AG09319 (cell line): ENCODE data around the gene MXRA7.
"Not testable (repeated sequence)": the region's sequence is repeated elsewhere in the genome, so short reads cannot be mapped to it uniquely, and the experiment has no call there.

Experiments
- DNase-seq: peaks from one replicate; pipeline ENCODE4 v3.0.0-alpha.2; 2010; ENCODE audit warnings: low read depth; ENCODE audit errors: extremely low read depth
- TF ChIP-seq, protein P1 (sequence below): IDR thresholded peaks from 2 replicates; pipeline ENCODE4 v1.5.1; 2011; ENCODE audit warnings: low read depth, mild to moderate bottlenecking, inconsistent platforms, low read length, moderate library complexity

Gene MXRA7

DNA sequence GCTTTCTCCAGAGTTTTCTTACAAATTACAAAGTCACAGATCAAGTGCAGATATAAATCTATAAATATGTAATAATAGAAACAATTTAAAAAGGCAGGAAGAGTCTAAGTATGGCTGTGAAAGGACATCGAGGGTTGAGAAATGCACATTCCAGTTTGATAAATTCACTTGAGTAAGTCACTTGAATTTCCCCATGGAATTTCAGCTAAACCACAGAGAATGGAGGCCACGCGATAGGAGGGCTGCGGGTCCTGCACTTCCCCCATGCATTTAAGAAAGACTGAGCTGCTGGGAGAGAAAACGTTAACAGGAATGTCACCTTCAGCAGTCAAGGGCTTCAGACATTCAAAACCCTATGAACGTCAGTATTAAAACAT lies 6.1 kb upstream of the MXRA7 start:
- TF ChIP-seq, protein P1, sequence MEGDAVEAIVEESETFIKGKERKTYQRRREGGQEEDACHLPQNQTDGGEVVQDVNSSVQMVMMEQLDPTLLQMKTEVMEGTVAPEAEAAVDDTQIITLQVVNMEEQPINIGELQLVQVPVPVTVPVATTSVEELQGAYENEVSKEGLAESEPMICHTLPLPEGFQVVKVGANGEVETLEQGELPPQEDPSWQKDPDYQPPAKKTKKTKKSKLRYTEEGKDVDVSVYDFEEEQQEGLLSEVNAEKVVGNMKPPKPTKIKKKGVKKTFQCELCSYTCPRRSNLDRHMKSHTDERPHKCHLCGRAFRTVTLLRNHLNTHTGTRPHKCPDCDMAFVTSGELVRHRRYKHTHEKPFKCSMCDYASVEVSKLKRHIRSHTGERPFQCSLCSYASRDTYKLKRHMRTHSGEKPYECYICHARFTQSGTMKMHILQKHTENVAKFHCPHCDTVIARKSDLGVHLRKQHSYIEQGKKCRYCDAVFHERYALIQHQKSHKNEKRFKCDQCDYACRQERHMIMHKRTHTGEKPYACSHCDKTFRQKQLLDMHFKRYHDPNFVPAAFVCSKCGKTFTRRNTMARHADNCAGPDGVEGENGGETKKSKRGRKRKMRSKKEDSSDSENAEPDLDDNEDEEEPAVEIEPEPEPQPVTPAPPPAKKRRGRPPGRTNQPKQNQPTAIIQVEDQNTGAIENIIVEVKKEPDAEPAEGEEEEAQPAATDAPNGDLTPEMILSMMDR: no peak
- DNase-seq: peak; percentile 73

DNA sequence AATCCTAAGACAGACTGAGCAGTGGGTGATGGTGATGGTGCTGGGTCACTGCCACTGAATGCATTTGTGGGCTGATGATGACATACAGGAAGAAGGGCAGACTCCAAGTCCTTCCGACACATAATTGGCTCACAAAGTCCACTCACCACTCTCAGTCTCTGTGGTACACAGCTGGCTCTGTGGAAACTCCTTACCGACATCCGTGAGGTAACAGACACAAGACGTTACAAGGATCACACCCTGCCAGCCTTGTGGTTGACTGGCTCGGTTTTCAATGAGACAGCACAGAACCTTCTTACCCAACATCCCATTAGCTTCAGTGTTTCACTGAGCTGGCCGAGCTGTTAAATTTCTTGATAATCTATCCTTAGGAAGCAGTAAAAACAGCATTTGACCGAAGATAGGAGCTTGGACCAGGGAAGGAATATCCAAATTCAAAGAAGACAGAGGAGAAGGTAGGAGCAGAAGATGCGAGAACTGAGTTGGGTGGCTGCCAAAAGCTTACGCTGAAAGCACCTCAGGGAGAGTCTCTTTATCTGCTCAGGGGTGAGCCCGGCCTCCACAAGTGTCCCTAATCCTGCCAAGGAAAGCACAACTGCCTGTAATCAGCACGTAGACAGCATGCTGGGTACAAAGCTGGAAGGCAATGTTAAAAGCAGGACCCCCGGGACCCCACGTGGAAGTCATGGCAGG lies 5.5 kb upstream of the MXRA7 start:
- DNase-seq: peak; percentile 91
- TF ChIP-seq, protein P1: no peak

DNA sequence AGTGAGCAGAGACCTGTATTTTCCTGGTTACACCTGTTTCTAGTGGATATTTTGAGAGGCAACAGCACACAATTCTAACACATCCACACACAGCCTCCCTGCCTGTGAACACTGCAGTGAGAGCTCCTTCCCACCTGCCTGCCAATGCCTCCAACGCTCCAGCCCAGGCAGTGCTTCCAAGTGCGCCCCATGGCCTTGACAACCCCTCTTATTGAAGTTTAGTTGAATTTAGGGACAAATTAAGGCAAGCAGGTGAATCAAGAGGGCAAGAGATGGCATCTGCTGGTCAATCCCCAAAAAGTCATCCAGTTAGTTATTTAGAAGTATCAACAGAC lies 4.7 kb upstream of the MXRA7 start:
- no peak for DNase-seq
- TF ChIP-seq, protein P1: no peak

DNA sequence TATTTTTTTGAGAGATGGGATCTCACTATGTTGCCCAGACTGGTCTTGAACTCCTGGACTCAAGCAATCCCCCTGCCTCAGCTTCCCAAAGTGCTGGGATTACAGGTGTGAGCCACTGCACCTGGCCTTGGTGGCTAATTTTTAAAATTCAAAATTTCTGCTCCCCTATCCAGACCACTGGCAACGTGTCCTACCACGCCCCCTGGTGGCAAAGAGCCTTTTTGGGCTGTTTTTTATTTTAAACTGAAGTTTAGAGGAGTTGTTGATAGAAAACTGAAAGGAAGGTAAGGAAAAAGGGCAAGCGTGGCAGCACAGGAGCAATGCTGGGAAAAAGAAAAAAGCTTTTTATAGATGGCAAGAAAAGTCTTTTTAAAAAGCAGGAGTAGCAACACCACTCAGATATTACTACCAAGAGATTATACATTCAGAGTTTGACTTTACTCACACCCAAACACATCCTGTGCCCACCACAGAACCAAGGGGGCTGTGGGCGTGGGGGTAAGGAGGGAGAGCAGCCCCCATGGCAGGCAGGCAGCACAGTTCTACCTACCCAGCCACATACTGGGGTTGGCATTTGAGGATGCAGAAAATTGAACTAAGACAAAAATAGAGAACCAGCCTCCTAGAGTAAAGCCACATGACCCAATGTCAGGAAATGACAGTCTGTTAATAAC lies 4.2 kb upstream of the MXRA7 start:
- TF ChIP-seq, protein P1: peak; percentile 83
- no peak for DNase-seq

DNA sequence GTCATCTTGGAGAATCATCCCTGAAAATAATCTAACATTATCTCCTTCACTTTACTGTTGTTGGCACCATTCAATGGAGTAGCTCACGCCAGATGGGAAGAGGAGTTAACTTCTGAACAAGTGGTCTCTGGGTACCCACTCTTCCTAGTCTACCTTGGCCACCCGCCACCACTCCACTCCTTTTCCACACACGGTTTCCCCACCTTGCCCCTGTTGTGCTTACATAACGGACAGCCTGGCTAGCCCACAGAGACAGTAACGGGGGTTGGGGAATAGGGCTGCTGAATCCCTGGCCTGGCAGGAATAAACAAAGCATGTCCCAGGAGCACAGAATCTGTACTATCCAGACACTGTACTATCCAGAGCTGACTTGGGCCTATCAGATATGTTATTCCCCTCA lies 3.6 kb upstream of the MXRA7 start:
- TF ChIP-seq, protein P1: no peak
- no peak for DNase-seq

DNA sequence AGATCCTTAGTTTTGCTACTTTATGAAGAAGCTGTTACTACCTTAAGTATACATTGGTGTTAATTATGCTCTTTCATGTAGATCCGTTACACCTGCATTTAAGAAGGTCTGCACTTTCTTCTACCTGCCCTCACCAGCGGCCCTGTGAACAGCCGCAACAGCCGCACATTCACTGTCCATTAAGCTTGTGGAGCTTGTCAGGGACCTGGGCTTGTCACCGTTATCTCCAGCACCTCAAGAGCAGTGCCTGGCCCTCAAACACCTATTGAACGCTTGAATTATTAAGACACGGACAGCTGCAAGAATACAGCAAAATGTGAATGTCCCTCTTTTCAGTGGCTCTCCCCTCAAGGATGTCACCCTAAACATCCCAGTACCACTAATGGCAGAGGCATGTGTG lies 3.0 kb upstream of the MXRA7 start:
- TF ChIP-seq, protein P1: no peak
- DNase-seq: no peak

DNA sequence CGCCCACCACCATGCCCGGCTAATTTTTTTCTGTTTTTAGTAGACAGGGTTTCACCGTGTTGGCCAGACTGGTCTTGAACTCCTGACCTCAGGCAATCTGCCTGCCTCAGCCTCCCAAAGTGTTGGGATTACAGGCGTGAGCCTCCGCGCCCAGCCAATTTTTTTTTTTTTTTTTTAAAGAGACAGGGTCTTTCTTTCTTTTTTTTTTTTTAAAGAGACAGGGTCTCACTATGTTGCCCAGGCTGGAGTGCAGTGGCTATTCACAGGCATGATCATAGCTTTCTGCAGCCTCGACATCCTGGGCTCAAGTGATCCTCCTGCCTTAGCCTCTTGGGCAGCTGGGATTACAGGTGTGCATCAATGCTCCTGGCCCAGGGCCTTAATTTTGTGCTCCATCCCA lies 1.6 kb upstream of the MXRA7 start:
- not testable (repeated sequence) for DNase-seq

DNA sequence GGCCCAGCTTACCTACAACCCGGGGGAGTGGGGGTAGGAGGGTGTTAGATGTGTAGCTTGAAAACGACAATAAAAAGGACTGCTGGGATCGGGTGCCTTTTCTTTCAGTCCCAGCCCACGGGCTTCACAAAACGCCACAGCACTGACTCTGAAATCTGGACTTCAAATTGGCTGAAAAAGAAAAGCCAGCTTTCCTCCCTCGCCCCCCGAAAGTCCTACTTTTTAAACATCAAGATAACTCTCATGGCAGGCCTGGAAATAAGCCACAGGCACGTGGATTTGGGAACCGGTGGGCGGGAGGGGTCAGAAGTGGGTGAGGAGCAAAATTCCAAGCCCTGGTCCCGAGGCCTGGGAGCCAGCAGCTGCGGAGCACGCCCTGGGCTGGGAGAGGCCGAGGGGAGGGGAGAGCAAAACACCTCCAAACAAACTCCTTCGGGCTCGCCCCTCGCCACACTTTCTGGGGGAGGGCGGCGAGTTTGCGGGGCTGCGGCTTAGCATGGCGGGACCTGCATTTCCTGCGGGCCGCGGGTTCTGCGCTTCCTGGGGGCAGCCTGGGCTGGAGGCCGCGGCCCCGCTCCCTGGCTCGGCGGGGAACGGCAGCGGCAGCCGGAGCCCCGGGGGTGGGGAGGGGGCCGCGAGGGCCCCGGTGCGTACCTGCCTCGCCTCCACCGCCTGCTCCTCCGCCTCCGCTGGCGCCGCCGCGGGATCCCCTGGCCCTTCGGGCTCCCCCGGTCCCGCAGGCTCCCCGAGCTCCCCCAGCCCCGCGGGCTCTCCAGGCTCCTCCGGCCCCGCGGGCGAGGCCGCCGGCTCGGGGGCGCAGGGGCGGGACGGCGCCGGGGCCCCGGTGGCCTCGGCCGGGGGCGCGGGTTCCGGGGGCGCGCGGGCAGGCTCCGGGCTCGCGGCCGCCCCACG lies 558 bp downstream of the MXRA7 start:
- DNase-seq: not testable (repeated sequence)
